ENCODE data around the gene NHEJ1.

DNA sequence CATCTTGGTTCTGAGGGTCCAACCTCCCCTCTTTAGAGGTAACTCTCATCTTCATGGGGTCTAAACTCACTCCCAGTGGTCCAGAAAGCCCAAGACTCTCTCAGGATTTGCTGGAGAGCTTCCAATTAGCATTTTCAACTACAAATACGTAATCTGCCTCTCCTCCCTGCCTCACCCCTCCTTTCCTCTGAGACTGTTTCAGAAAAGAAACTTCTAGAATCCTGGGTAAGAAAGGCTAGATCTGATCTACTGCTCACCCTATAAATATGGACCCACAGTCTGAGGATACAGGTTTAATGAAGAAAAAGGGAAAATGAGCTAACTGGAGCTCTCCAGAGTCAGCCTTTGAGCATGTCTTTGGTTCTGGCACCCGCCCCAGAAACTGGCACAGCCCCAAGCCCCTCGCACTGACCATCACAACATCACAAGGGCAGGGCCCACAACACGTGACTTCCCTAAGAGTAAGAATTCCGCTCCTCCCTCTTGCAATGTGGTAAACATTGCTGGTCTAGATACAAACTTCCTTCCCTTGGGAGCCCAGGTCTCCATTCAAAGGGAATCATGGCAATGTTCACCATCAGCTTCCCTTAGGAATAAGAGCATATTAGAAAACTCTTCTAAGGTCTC, 78.2 kb downstream of the NHEJ1 start:
- TF ChIP-seq, protein P1, sequence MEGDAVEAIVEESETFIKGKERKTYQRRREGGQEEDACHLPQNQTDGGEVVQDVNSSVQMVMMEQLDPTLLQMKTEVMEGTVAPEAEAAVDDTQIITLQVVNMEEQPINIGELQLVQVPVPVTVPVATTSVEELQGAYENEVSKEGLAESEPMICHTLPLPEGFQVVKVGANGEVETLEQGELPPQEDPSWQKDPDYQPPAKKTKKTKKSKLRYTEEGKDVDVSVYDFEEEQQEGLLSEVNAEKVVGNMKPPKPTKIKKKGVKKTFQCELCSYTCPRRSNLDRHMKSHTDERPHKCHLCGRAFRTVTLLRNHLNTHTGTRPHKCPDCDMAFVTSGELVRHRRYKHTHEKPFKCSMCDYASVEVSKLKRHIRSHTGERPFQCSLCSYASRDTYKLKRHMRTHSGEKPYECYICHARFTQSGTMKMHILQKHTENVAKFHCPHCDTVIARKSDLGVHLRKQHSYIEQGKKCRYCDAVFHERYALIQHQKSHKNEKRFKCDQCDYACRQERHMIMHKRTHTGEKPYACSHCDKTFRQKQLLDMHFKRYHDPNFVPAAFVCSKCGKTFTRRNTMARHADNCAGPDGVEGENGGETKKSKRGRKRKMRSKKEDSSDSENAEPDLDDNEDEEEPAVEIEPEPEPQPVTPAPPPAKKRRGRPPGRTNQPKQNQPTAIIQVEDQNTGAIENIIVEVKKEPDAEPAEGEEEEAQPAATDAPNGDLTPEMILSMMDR (conservative IDR thresholded peaks at IDR 0.05; ENCODE audit: low read depth, low read length): no peak
- no peak for TF ChIP-seq EZH2 (IDR thresholded peaks at IDR 0.05; ENCODE audit: low read length, unreplicated experiment)

All from PC-3 (cell line).